Stomach smooth muscle (tissue), 2 donors: ENCODE results near the gene GTF2A1.
A peak's percentile ranks its signal among the peaks of the same experiment; 100 is the strongest.

Experiments
- H3K27ac ChIP-seq: one replicate; pipeline ENCODE4 v1.7.0; 2013; ENCODE audit warnings: mild to moderate bottlenecking, low read length, inconsistent platforms
- H3K27me3 ChIP-seq, 2 donors: one replicate each; pipeline ENCODE4 v1.7.0; 2013; ENCODE audit warnings: low read length in 2 of 2; ENCODE audit not compliant: insufficient read depth in 2 of 2, control insufficient read depth in 1 of 2
- H3K36me3 ChIP-seq, 2 donors: one replicate each; pipeline ENCODE4 v1.7.0; 2013; ENCODE audit warnings: low read length in 2 of 2; ENCODE audit not compliant: control insufficient read depth in 2 of 2, insufficient read depth in 2 of 2
- H3K4me1 ChIP-seq: one replicate; pipeline ENCODE4 v1.7.0; 2013; ENCODE audit warnings: low read length; ENCODE audit not compliant: control insufficient read depth, insufficient read depth
- H3K4me3 ChIP-seq, 2 donors: one replicate each; pipeline ENCODE4 v1.7.0; 2013; ENCODE audit warnings: low read length in 2 of 2
- H3K9ac ChIP-seq, 2 donors: one replicate each; pipeline ENCODE4 v1.7.0; 2013; ENCODE audit warnings: low read length in 2 of 2, mild to moderate bottlenecking in 1 of 2
- H3K9me3 ChIP-seq, 2 donors: one replicate each; pipeline ENCODE4 v1.7.0; 2013; ENCODE audit warnings: low read length in 2 of 2; ENCODE audit not compliant: control insufficient read depth in 2 of 2
- donor health status: healthy.
- donor health status: Pancreatic carcinoma.

Gene GTF2A1

DNA sequence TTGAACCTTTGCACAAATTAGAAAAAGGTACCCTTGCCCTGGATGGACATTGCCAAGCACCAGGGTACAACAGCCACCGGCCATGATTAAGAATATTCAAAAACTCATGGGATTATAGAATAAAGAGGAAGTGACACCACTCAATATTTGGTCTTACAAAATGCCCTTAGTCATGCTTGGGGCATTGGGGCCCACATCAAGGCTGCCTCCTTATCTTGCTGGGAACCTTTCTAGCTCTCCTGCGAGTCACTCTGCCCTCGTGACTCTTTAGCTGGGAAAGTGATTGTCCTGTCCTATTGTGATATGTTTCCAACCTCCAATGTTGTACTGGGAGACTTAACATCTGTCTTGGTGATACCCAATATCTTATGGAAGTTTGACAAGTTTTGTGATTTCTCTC, 57.8 kb downstream of the GTF2A1 start:
- Histone ChIP-seq H3K9ac (no peak overlapping the region), H3K4me1 (no peaks in the 10 kb centered on the region), H3K27ac (no peak overlapping the region), H3K4me3 (no peak overlapping the region), H3K27me3 (no peaks in the 10 kb centered on the region), H3K36me3 (no peaks in the 10 kb centered on the region), H3K9me3 (no peaks in the 10 kb centered on the region)

DNA sequence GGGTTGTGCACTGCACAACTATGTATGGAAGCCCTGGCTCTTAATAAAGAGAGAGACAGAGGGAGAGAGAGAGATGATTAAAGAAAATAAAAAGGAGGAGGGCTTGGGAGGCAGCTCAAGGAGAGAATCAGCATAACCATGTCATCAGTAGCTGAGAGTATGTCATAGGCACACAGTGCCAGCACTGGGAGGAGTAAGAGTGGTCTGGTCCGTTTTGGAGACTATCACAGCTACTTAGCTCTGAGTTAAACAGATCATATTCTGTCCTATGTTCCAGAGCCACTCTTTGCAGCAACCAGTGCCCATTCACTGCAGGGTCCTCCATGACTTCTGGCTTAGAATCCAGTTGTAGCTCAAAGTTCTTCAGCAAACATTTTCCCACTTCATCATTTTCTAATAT, 59.0 kb downstream of the GTF2A1 start:
- Histone ChIP-seq H3K4me1 (no peaks in the 10 kb centered on the region), H3K9me3 (no peaks in the 10 kb centered on the region), H3K9ac (no peak overlapping the region), H3K27me3 (no peaks in the 10 kb centered on the region), H3K27ac (no peak overlapping the region), H3K36me3 (no peaks in the 10 kb centered on the region), H3K4me3 (no peak overlapping the region)

DNA sequence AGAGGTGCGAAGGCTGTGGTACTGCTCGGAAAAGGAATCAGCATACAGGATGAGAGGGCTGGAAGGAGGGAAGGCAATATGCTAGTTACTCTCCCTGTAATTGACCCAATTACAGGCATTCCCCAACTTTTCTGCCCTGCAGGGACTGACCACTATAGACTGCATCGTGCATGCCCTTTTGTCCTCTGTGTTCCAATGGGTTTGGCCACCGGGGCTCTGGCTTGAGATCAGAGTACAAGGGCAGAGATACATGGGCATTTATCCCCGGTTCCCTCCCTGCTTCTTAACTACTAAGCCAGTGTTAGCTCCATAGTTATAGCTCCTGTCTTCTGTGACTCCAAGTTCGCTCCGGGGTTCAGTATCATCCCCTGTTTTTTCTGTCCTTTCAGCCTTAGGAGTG, 59.7 kb downstream of the GTF2A1 start:
- Histone ChIP-seq H3K9ac (no peak overlapping the region), H3K27ac (no peak overlapping the region), H3K27me3 (no peaks in the 10 kb centered on the region), H3K4me1 (no peaks in the 10 kb centered on the region), H3K4me3 (no peak overlapping the region), H3K36me3 (no peaks in the 10 kb centered on the region), H3K9me3 (no peaks in the 10 kb centered on the region)

DNA sequence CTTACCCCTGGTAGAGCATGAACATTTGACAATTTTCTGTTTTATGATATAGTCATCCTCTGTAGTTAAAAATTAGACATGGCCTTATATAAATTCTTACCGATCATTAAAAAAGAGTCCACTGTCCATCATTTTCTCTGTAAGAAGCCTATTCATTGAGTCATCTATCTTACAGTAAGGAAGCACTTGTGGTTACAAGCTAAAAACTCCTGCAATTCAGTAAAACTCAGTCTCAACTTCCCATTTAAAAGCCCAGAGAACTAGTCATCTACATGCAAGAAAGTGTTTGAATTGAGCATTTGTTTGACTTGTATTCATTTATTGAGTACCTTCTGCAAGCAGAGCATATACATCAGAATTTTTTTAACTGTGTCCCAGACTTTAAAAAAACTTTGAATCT, 63.3 kb downstream of the GTF2A1 start:
- Histone ChIP-seq H3K4me1 (no peaks in the 10 kb centered on the region), H3K9me3 (no peaks in the 10 kb centered on the region), H3K36me3 (no peaks in the 10 kb centered on the region), H3K27me3 (no peaks in the 10 kb centered on the region), H3K4me3 (no peak overlapping the region), H3K9ac (no peak overlapping the region), H3K27ac (no peak overlapping the region)

DNA sequence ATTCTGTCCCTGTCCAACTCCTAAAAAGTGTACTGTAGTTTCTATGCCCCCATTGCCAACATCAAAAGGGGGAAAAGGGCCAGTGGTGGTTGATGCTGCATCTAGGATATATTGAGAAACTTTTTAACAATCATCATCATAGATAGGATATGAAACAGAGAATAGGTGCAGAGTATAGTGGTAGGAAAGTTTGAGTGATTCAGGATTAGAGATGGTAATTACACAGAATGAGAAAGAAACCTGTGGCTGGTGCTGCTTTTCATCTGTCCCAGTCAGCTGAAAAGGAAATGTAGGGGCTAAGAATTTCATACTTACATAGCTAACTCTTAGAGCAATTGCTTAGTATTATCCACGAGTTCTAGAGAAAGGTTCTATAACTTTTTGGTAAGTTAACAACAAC, 67.6 kb downstream of the GTF2A1 start:
- H3K27ac ChIP-seq = no peak overlapping the region
- H3K4me1 ChIP-seq = no peaks in the 10 kb centered on the region
- no peaks in the 10 kb centered on the region for H3K27me3 ChIP-seq
- H3K4me3 ChIP-seq = no peak overlapping the region
- no peaks in the 10 kb centered on the region for H3K36me3 ChIP-seq
- H3K9me3 ChIP-seq = no peaks in the 10 kb centered on the region
- no peak overlapping the region for H3K9ac ChIP-seq

DNA sequence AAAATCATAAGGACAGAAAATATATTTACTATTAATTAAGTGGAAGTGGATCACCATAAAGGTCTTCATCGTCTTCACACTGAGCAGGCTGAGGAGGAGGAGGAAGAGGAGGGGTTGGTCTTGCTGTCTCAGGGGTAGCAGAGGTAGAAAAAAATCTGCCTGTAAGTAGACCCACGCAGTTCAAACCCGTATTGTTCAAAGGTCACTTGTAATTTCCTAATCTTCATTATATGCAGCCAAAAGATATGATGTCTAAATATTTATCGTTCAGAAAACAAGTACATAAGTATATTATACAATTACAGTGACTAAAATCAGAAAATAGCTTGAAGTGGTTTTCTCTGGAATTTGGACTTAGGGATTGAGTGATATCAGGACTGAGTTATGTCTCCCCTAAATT, 72.1 kb downstream of the GTF2A1 start:
- no peak overlapping the region for H3K4me3 ChIP-seq
- no peaks in the 10 kb centered on the region for H3K27me3 ChIP-seq
- H3K9me3 ChIP-seq = no peaks in the 10 kb centered on the region
- H3K4me1 ChIP-seq = peaks cover 5% of the 10 kb centered on the region
- no peak overlapping the region for H3K9ac ChIP-seq
- H3K27ac ChIP-seq = no peak overlapping the region
- no peaks in the 10 kb centered on the region for H3K36me3 ChIP-seq

DNA sequence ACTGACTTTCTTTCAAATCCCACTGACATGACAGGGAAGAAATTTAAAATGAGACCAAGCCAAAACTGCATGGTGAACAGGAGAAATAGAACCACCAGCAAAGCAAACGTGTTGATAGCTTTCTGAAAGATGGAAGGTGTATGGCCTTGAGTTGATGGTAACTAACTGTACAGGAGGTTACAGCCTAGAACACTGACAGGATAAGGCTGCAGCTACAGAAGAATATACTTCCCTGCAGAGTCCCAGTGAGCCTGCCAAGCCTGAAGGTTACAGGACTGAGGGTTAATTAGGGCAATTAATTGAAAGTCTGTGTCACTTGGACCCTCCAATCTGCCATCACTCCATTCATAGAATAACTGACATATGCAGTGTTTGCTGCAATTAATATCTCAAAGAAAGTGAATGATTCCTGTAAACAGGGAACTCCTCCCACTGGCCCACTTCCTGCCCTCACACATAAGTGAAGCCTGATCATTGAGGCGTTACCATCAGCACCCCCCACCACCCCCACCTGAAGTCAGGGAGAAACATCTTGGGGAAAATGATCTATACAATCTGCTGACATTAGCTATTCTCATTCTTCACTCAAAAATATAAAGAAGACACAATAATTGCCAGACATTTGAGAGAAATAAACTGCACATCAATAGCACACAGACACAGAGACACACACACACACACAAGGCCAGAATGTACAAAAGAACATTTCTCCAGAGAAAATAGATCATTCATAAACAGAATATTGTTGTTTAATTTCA, 73.4 kb downstream of the GTF2A1 start:
- Histone ChIP-seq H3K9me3 (no peaks in the 10 kb centered on the region), H3K9ac (no peak overlapping the region), H3K27ac (no peak overlapping the region), H3K36me3 (no peaks in the 10 kb centered on the region), H3K27me3 (no peaks in the 10 kb centered on the region), H3K4me3 (no peak overlapping the region), H3K4me1 (peaks cover 5% of the 10 kb centered on the region)

DNA sequence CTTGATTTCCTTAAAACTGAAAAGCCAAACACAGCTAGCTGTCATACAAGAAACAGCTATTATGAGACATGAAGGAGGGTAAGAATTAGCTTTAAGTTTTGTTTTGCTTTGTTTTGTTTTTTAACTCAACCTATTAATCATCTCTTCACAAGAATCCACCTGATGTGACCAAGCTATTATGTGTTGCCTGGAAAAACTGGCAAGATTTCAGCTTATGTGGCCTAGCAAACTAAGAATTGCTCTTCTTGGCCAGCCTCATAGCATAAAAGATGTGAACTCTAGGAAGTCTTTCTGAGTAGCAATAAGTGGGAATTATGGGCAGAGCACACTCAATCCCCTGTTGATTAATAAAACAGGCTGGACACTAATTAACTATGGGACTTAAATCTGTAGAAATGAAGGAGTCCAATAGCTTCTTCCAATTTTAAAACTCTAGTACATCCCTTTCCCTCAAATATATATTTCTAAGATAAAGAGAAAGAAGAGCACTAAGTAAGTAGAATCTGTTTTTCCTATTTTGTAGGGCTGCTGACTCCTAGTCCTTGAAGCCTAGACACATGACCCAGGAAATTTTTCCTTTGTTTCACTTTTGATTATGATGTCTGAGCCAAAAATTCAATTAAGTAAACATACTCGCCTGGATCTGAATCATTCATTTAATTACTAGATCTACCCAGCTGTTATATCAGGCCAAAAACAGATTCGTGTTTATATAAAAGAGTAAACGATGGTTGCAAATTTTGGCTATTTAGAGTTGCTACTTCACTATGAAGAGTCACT, 75.7 kb downstream of the GTF2A1 start:
- H3K36me3 ChIP-seq = no peaks in the 10 kb centered on the region
- H3K27ac ChIP-seq = no peak overlapping the region
- H3K9ac ChIP-seq = peak overlapping the region in 1 of 2 donors; percentile 18
- no peaks in the 10 kb centered on the region for H3K9me3 ChIP-seq
- H3K27me3 ChIP-seq = no peaks in the 10 kb centered on the region
- peaks cover 5% of the 10 kb centered on the region for H3K4me1 ChIP-seq
- peak overlapping the region; percentile 23 to 52 for H3K4me3 ChIP-seq

DNA sequence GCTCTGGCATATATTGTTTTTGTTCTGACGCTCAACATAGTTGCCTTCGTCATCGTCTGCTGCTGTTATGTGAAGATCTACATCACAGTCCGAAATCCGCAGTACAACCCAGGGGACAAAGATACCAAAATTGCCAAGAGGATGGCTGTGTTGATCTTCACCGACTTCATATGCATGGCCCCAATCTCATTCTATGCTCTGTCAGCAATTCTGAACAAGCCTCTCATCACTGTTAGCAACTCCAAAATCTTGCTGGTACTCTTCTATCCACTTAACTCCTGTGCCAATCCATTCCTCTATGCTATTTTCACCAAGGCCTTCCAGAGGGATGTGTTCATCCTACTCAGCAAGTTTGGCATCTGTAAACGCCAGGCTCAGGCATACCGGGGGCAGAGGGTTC, 77.0 kb downstream of the GTF2A1 start:
- H3K4me3 ChIP-seq = no peak overlapping the region
- H3K9me3 ChIP-seq = no peaks in the 10 kb centered on the region
- no peak overlapping the region for H3K27ac ChIP-seq
- no peaks in the 10 kb centered on the region for H3K36me3 ChIP-seq
- peaks cover 5% of the 10 kb centered on the region for H3K4me1 ChIP-seq
- H3K9ac ChIP-seq = no peak overlapping the region
- no peaks in the 10 kb centered on the region for H3K27me3 ChIP-seq

DNA sequence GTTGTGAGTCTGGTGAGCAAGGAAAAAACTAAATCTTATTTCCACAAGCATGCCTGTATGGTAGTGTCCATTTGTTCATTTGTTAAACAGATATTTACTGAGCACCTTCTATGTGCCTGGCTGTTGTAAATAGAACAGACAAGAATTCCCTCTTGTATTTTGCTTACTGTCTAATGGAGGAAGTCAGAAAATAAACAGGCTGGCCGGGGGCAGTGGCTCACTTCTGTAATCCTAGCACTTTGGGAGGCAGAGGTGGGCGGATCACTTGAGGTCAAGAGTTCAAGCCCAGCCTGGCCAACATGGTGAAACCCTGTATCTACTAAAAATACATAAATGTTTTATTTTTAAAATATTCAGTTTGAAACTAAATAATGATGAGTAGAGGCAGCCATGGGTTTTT, 79.3 kb downstream of the GTF2A1 start:
- H3K36me3 ChIP-seq = no peaks in the 10 kb centered on the region
- no peak overlapping the region for H3K4me3 ChIP-seq
- no peaks in the 10 kb centered on the region for H3K9me3 ChIP-seq
- H3K27ac ChIP-seq = no peak overlapping the region
- H3K9ac ChIP-seq = no peak overlapping the region
- no peaks in the 10 kb centered on the region for H3K27me3 ChIP-seq
- H3K4me1 ChIP-seq = peaks cover 5% of the 10 kb centered on the region

DNA sequence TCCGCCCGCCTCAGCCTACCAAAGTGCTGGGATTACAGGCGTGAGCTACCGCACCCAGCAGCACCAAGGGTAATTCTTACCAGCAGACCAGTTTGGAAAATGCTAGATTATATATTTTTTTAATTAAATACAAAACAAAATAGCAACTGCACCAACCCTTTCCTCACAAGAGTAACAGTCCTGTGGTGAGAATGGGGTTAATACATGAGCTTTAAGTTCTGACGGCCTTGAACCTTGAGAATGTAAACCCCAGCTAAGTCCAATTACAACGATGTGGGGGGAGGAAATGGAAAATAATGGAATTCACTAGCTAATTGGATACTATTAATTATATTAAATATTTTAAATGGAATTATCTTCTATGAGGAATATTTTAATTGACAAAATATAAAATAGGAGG, 82.3 kb downstream of the GTF2A1 start:
- peaks cover 0 to 2% of the 10 kb centered on the region in 2 donors for H3K9me3 ChIP-seq
- no peaks in the 10 kb centered on the region for H3K36me3 ChIP-seq
- no peak overlapping the region for H3K27ac ChIP-seq

More for the DNA sequence above, 82.3 kb downstream of the GTF2A1 start:
- H3K4me1 ChIP-seq = no peaks in the 10 kb centered on the region
- H3K27me3 ChIP-seq = no peaks in the 10 kb centered on the region
- no peak overlapping the region for H3K4me3 ChIP-seq
- no peak overlapping the region for H3K9ac ChIP-seq
